VCaP (cell line): ENCODE data around the gene NCKAP5.
A peak's percentile ranks its signal among the peaks of the same experiment; 100 is the strongest.

Experiments used
- H3K27ac ChIP-seq: fragments of 450-650 bp; 2 replicates; pipeline ENCODE4 v1.5.1; 2017
- TF ChIP-seq, protein P1 (sequence below): fragments of 450-650 bp; conservative IDR thresholded peaks from 2 replicates; pipeline ENCODE4 v1.5.1; 2017; ENCODE audit warnings: mild to moderate bottlenecking, moderate library complexity

Gene NCKAP5

GRCh38 chr2:133515271-133515670, 53.0 kb downstream of the NCKAP5 start:
- H3K27ac ChIP-seq: no peak overlapping the region
- TF ChIP-seq, protein P1, sequence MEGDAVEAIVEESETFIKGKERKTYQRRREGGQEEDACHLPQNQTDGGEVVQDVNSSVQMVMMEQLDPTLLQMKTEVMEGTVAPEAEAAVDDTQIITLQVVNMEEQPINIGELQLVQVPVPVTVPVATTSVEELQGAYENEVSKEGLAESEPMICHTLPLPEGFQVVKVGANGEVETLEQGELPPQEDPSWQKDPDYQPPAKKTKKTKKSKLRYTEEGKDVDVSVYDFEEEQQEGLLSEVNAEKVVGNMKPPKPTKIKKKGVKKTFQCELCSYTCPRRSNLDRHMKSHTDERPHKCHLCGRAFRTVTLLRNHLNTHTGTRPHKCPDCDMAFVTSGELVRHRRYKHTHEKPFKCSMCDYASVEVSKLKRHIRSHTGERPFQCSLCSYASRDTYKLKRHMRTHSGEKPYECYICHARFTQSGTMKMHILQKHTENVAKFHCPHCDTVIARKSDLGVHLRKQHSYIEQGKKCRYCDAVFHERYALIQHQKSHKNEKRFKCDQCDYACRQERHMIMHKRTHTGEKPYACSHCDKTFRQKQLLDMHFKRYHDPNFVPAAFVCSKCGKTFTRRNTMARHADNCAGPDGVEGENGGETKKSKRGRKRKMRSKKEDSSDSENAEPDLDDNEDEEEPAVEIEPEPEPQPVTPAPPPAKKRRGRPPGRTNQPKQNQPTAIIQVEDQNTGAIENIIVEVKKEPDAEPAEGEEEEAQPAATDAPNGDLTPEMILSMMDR: no peak

DNA sequence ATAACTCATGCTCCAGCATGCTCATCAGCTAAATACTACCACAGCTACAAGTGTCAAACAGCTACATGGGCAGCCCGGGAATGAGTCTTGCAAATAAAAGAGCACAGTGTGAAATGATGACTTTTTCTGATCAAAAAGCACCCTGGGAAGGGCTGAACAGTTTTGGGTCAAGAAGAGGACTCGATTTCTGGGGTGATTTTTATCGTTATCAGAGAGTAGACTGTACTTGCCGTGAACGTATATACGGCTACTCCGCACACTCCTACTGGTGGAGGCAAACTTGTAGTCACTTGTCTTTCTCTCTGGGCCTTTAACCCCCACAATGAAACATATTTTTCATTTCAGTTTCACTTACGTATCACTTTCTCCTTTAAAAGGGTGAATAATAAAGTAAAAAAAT, 54.4 kb downstream of the NCKAP5 start:
- H3K27ac ChIP-seq: no peak overlapping the region
- TF ChIP-seq, protein P1: no peak

GRCh38 chr2:133512121-133512520, 56.1 kb downstream of the NCKAP5 start:
- H3K27ac ChIP-seq: peak overlapping the region; percentile 42
- TF ChIP-seq, protein P1: no peak

GRCh38 chr2:133511679-133512078, 56.6 kb downstream of the NCKAP5 start:
- TF ChIP-seq, protein P1: no peak
- peak overlapping the region; percentile 42; the same call in 1 of the 2 replicates for H3K27ac ChIP-seq

DNA sequence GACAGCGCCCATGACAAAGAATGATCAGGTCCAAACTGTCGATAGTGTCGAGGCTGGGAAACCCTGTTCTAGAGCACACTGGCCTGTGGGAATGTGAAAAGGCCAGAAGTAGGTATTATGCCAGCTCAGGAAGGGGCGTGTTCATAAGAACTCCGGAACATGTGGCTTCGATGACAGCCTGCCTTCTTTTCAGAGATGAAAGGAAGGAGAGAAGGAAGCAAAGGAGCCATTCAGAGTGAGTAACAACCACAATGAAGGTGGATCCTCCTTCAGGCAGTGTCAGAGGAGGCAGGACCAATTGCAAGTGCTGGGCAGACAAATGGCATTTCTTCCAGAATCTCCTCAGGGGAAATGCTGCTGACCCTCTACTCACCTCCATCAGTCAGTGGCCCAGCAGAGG, 58.5 kb downstream of the NCKAP5 start:
- TF ChIP-seq, protein P1: no peak
- H3K27ac ChIP-seq: no peak overlapping the region

- no peak overlapping the region for H3K27ac ChIP-seq
- TF ChIP-seq, protein P1: no peak
These were observed 59.6 kb downstream of the NCKAP5 start for GRCh38 chr2:133508546-133509165.

DNA sequence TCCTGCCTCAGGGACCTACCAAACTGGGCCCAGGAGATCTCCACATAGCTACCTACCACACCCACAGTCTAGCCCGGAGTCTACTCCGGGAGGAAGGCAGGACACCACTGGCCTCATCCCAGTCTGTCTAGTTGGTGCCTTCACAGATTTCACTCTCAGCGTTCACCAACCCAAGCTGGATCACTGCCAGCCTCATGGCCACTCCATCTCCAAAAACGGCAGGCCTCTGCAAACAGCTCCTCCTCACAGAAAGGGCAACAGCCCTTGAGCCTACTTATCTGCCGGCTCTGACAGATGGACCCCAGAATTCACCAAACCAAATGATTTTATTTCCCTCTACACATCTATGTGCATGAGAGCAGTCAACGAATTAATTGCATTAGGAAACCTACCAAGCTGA, 61.3 kb downstream of the NCKAP5 start:
- no peak overlapping the region for H3K27ac ChIP-seq
- TF ChIP-seq, protein P1: no peak
